ENCODE data around the gene NOB1. TPM values are rescaled to one million over a fixed set of nuclear protein-coding genes. Genes with fewer than 3 reads are reported as not detected.

Gene NOB1
- total RNA-seq, 1 experiment from 2014 or later: 27.4 TPM

DNA sequence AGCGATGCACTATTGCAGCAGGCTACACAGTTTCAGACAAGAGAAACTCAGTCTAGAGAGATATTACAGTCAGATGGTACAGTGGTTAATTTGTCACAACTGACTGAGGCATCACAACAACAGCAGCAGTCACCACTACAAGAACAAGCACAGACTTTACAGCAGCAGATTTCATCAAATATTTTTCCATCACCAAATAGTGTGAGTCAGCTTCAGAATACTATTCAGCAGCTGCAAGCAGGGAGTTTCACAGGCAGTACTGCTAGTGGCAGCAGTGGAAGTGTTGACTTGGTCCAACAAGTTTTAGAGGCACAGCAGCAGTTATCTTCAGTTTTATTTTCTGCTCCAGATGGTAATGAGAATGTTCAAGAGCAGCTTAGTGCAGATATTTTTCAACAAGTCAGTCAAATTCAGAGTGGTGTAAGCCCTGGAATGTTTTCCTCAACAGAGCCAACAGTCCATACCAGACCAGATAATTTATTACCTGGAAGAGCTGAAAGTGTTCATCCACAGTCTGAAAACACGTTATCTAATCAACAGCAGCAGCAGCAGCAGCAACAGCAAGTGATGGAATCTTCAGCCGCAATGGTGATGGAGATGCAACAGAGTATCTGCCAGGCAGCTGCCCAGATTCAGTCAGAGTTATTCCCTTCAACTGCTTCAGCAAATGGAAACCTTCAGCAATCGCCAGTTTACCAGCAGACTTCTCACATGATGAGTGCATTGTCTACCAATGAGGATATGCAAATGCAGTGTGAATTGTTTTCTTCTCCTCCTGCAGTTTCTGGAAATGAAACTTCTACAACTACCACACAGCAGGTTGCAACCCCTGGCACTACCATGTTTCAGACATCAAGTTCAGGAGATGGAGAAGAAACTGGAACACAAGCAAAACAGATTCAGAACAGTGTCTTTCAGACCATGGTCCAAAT is 62.5 kb downstream of the NOB1 start:
- no peak for DNase-seq
- Histone ChIP-seq H3K36me3 (peaks cover 8% of the 10 kb centered on the region; the same call in 1 of the 2 replicates), H3K4me3 (no peak overlapping the region), H3K27me3 (no peaks in the 10 kb centered on the region), H3K9me3 (replicated peaks) (no peaks in the 10 kb centered on the region), H3K27ac (no peak overlapping the region), H3K4me1 (no peaks in the 10 kb centered on the region)

Other genes with a start within 250 kb of the NOB1 start
- 5.6 and 5.7 TPM in 2 replicates for gene NFAT5, start 189.0 kb downstream of the NOB1 start, total RNA-seq (2014; rRNA removed; shearing (Covaris generic))
- gene NQO1, start 28.4 kb downstream of the NOB1 start, total RNA-seq (2014; rRNA removed; shearing (Covaris generic)): 13.0 and 14.6 TPM in 2 replicates
- 10.5 and 12.0 TPM in 2 replicates for gene WWP2, start 7.4 kb upstream of the NOB1 start, total RNA-seq (2014; rRNA removed; shearing (Covaris generic))
- gene CLEC18A, start 196.4 kb upstream of the NOB1 start, total RNA-seq (2014; rRNA removed; shearing (Covaris generic)): 0.12 and 0.30 TPM in 2 replicates